HepG2 (cell line): ENCODE data around the gene VIM. TPM values are rescaled to one million over a fixed set of nuclear protein-coding genes. Genes with fewer than 3 reads are reported as not detected.

ENCODE experiments used
- ATAC-seq: fragments of 200-7000 bp; cut with Tn5 transposase; 3 replicates; pipeline ENCODE4 v1.9.1; 2020; ENCODE audit warnings: mild to moderate bottlenecking, moderate library complexity
- BruUV-seq: library from RNA; stranded (reverse); fragments of 400-500 nt; replicated peaks from 2 replicates; lab custom pipeline; 2021; lab: Mats Ljungman, UMichigan
- CTCF ChIA-PET: fragments of 300-600 bp; formaldehyde crosslinking; extraction: SDS; loops from one replicate; lab custom pipeline; 2021; ENCODE audit warnings: low total read pairs, inconsistent platforms, low intra/inter-chr PET ratio; lab: Yijun Ruan, JAX
- POLR2A ChIA-PET: fragments of 350-600 bp; sonication (Branson Sonifier 250); formaldehyde crosslinking; loops from one replicate; lab custom pipeline; 2020; ENCODE audit warnings: antibody characterized with exemption, inconsistent platforms; lab: Yijun Ruan, JAX
- DNase-seq: peaks from one replicate; pipeline ENCODE4 v3.0.0-alpha.2; 2015; ENCODE audit warnings: low spot score
- FAIRE-seq: peaks from 3 replicates; lab custom pipeline; 2011; peaks lifted over from hg19 to GRCh38; lab: Jason Lieb, UNC
- H2AFZ ChIP-seq: one replicate; pipeline ENCODE4 v1.6.1; 2011; ENCODE audit warnings: low read length, inconsistent platforms
- H3K27ac ChIP-seq: fragments of 300-600 bp; 3 replicates; pipeline ENCODE4 v1.8.0; 2011; ENCODE audit warnings: mixed run types, mild to moderate bottlenecking, mixed read lengths, low read length, inconsistent platforms; ENCODE audit not compliant: insufficient read depth; ENCODE audit errors: extremely low read length
- H3K27me3 ChIP-seq, 2 experiments: fragments of 200-600 bp in 1 of 2; 2 replicates in 1 of 2; 3 replicates in 1 of 2; pipeline versions ENCODE4 v1.6.0 to v1.8.0; 2011; ENCODE audit warnings: low read length in 2 of 2, mild to moderate bottlenecking in 2 of 2, moderate library complexity in 2 of 2, inconsistent platforms in 1 of 2; ENCODE audit not compliant: insufficient read depth in 2 of 2, control insufficient read depth in 1 of 2
- H3K36me3 ChIP-seq, 2 experiments: fragments of 200-600 bp in 1 of 2; replicated peaks in 1 of 2; 2 replicates in 1 of 2; 3 replicates in 1 of 2; pipeline versions ENCODE4 v1.5.1 to v1.8.0; 2011; ENCODE audit warnings: low read length in 2 of 2, inconsistent platforms in 1 of 2; ENCODE audit not compliant: insufficient read depth in 2 of 2, control insufficient read depth in 1 of 2
- H3K4me1 ChIP-seq: 2 replicates; pipeline ENCODE4 v1.5.1; 2012; ENCODE audit warnings: low read length, inconsistent platforms; ENCODE audit not compliant: insufficient read depth
- H3K4me2 ChIP-seq: 2 replicates; pipeline ENCODE4 v1.6.0; 2011; ENCODE audit warnings: low read depth, low read length, inconsistent platforms
- H3K4me3 ChIP-seq, 3 experiments: fragments of 200-600 bp in 1 of 3; sonication (generic), shearing (Covaris generic) in 1 of 3; replicated peaks in 1 of 3; 2 replicates each; pipeline ENCODE4 v1.5.1; 2011 to 2016; ENCODE audit warnings: low read length in 3 of 3, inconsistent platforms in 2 of 3, low read depth in 2 of 3, mild to moderate bottlenecking in 2 of 3, control low read depth in 1 of 3, mixed read lengths in 1 of 3; ENCODE audit not compliant: insufficient read depth in 1 of 3
- H3K79me2 ChIP-seq: one replicate; pipeline ENCODE4 v1.6.1; 2011; ENCODE audit warnings: low read length, inconsistent platforms; ENCODE audit not compliant: insufficient read depth
- H3K9ac ChIP-seq: 2 replicates; pipeline ENCODE4 v1.6.0; 2011; ENCODE audit warnings: mild to moderate bottlenecking, low read depth, low read length, inconsistent platforms; ENCODE audit not compliant: insufficient read depth
- H3K9me3 ChIP-seq: 2 replicates; pipeline ENCODE4 v1.5.1; 2012; ENCODE audit warnings: mild to moderate bottlenecking, low read length
- H4K20me1 ChIP-seq: 2 replicates; pipeline ENCODE4 v1.6.0; 2011; ENCODE audit warnings: inconsistent platforms, mild to moderate bottlenecking, low read length, moderate library complexity; ENCODE audit not compliant: insufficient read depth
- CEBPB ChIP-seq: IDR thresholded peaks from 2 replicates; pipeline ENCODE4 v1.6.1; 2011; ENCODE audit warnings: low read depth, low read length, improper control_type of control experiment, borderline replicate concordance
- GTF3A ChIP-seq: sonication (generic); formaldehyde crosslinking; conservative IDR thresholded peaks from 2 replicates; pipeline ENCODE4 v1.4.0; 2020; ENCODE audit warnings: mild to moderate bottlenecking, missing genetic modification reagents
- RAD51 ChIP-seq: fragments of 450-650 bp; IDR thresholded peaks from 2 replicates; pipeline ENCODE4 v1.6.1; 2016; ENCODE audit warnings: borderline replicate concordance
- ZBED4 ChIP-seq: sonication (generic); formaldehyde crosslinking; IDR thresholded peaks from 2 replicates; pipeline ENCODE4 v1.4.0; 2020; ENCODE audit warnings: missing genetic modification reagents, borderline replicate concordance
- ZNF703 ChIP-seq: sonication (generic); formaldehyde crosslinking; IDR thresholded peaks from 2 replicates; pipeline ENCODE4 v1.5.1; 2020; ENCODE audit warnings: missing genetic modification reagents, mild to moderate bottlenecking, moderate library complexity, borderline replicate concordance
- ZNF746 ChIP-seq: sonication (generic); formaldehyde crosslinking; IDR thresholded peaks from 2 replicates; pipeline ENCODE4 v1.8.0; 2022; ENCODE audit warnings: mild to moderate bottlenecking, missing genetic modification reagents
- WGBS: methylation state at CpG from one replicate; pipeline ENCODE4 v1.1.6; 2017; ENCODE audit warnings: low lambda C conversion rate; 5-methylcytosine and 5-hydroxymethylcytosine counted together
- in situ Hi-C: cut with HindIII; loops from 2 replicates; pipeline ENCODE4 v1.10.0; 2017; ENCODE audit warnings: low pct_unique_long_range_greater_than_20kb; ENCODE audit not compliant: extremely low pct_ligation_motif_present
- intact Hi-C: fragments of 100-400 bp; cut with micrococcal nuclease; formaldehyde crosslinking; loops from one replicate; pipeline ENCODE4 v1.10.0; 2022; ENCODE audit not compliant: unreplicated experiment
- polyA plus RNA-seq, 8 experiments: library from polyadenylated mRNA; depleted of rRNA in 3 of 8; stranded (reverse) in 7 of 8; unstranded in 1 of 8; fragments of >200 nt; fragmentation: Illumina TruSeq in 4 of 8; extraction: Trizol in 4 of 8; gene quantifications; 2 replicates each; pipeline versions ENCODE4 v1.2.1 to v1.2.3, GENCODE V29; 2011 to 2016; ENCODE audit warnings: low read depth in 4 of 8, missing spikeins in 1 of 8, mixed read lengths in 1 of 8; ENCODE audit not compliant: insufficient read depth in 1 of 8
- total RNA-seq, 5 experiments: library from RNA; depleted of rRNA; stranded (reverse); fragments of >200 nt; fragmentation: Illumina TruSeq; extraction: Trizol; gene quantifications; 2 replicates each; pipeline ENCODE4 v1.2.3, GENCODE V29; 2016; ENCODE audit warnings: low read depth in 1 of 5
- TF ChIP-seq, protein P1 (sequence below): sonication (generic); formaldehyde crosslinking; IDR thresholded peaks from 2 replicates; pipeline ENCODE4 v1.5.1; 2020; ENCODE audit warnings: mild to moderate bottlenecking, missing genetic modification reagents, borderline replicate concordance
- TF ChIP-seq, protein P2 (sequence below): sonication (generic); formaldehyde crosslinking; IDR thresholded peaks from 2 replicates; pipeline ENCODE4 v1.4.0; 2020; ENCODE audit warnings: missing genetic modification reagents, mild to moderate bottlenecking, borderline replicate concordance

VIM gene
- total and polyA plus RNA-seq, 2 of the 13 experiments (the other 11 are each of a cell fraction or from before 2014, with no cell fraction given): not detected

GRCh38 chr10:17217631-17218232, 10.3 kb upstream of the VIM start:
- no peak overlapping the region for H2AFZ ChIP-seq
- no peaks in the 10 kb centered on the region for H3K4me1 ChIP-seq
- H3K36me3 ChIP-seq: no peaks in the 10 kb centered on the region
- no peaks in the 10 kb centered on the region for H3K79me2 ChIP-seq
- intact Hi-C loops: no loop called here
- POLR2A ChIA-PET: no interaction called here
- no TSS peak for BruUV-seq
- no peaks in the 10 kb centered on the region for H3K27me3 ChIP-seq
- TF ChIP-seq ZNF703 (CRISPR knock-in tag): no peak
- TF ChIP-seq ZNF746 (CRISPR knock-in tag): no peak
- TF ChIP-seq RAD51: no peak
- TF ChIP-seq GTF3A (CRISPR knock-in tag): no peak
- TF ChIP-seq, protein P1, sequence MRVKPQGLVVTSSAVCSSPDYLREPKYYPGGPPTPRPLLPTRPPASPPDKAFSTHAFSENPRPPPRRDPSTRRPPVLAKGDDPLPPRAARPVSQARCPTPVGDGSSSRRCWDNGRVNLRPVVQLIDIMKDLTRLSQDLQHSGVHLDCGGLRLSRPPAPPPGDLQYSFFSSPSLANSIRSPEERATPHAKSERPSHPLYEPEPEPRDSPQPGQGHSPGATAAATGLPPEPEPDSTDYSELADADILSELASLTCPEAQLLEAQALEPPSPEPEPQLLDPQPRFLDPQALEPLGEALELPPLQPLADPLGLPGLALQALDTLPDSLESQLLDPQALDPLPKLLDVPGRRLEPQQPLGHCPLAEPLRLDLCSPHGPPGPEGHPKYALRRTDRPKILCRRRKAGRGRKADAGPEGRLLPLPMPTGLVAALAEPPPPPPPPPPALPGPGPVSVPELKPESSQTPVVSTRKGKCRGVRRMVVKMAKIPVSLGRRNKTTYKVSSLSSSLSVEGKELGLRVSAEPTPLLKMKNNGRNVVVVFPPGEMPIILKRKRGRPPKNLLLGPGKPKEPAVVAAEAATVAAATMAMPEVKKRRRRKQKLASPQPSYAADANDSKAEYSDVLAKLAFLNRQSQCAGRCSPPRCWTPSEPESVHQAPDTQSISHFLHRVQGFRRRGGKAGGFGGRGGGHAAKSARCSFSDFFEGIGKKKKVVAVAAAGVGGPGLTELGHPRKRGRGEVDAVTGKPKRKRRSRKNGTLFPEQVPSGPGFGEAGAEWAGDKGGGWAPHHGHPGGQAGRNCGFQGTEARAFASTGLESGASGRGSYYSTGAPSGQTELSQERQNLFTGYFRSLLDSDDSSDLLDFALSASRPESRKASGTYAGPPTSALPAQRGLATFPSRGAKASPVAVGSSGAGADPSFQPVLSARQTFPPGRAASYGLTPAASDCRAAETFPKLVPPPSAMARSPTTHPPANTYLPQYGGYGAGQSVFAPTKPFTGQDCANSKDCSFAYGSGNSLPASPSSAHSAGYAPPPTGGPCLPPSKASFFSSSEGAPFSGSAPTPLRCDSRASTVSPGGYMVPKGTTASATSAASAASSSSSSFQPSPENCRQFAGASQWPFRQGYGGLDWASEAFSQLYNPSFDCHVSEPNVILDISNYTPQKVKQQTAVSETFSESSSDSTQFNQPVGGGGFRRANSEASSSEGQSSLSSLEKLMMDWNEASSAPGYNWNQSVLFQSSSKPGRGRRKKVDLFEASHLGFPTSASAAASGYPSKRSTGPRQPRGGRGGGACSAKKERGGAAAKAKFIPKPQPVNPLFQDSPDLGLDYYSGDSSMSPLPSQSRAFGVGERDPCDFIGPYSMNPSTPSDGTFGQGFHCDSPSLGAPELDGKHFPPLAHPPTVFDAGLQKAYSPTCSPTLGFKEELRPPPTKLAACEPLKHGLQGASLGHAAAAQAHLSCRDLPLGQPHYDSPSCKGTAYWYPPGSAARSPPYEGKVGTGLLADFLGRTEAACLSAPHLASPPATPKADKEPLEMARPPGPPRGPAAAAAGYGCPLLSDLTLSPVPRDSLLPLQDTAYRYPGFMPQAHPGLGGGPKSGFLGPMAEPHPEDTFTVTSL (CRISPR knock-in tag): no peak
- TF ChIP-seq ZBED4 (CRISPR knock-in tag): no peak
- 0 out of 2 replicates have a peak, but pooled peaks have one; percentile 41 for TF ChIP-seq CEBPB
- TF ChIP-seq, protein P2, sequence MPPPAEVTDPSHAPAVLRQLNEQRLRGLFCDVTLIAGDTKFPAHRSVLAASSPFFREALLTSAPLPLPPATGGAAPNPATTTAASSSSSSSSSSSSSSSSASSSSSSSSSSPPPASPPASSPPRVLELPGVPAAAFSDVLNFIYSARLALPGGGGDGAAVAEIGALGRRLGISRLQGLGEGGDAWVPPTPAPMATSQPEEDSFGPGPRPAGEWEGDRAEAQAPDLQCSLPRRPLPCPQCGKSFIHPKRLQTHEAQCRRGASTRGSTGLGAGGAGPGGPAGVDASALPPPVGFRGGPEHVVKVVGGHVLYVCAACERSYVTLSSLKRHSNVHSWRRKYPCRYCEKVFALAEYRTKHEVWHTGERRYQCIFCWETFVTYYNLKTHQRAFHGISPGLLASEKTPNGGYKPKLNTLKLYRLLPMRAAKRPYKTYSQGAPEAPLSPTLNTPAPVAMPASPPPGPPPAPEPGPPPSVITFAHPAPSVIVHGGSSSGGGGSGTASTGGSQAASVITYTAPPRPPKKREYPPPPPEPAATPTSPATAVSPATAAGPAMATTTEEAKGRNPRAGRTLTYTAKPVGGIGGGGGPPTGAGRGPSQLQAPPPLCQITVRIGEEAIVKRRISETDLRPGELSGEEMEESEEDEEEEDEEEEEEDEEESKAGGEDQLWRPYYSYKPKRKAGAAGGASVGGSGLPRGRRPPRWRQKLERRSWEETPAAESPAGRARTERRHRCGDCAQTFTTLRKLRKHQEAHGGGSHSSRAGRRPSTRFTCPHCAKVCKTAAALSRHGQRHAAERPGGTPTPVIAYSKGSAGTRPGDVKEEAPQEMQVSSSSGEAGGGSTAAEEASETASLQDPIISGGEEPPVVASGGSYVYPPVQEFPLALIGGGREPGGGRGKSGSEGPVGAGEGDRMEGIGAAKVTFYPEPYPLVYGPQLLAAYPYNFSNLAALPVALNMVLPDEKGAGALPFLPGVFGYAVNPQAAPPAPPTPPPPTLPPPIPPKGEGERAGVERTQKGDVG: no peak
- TF ChIP-seq, all 625 proteins: peak for 1
- WGBS: 77% methylated on average over 1 of the region's 1 CpG
- CTCF ChIA-PET: no interaction called here
- ATAC-seq (no peak), DNase-seq (no peak), FAIRE-seq (no peak)
- Histone ChIP-seq H3K4me2 (no peak overlapping the region), H3K27ac (no peak overlapping the region), H3K9me3 (no peaks in the 10 kb centered on the region), H3K9ac (no peak overlapping the region), H4K20me1 (no peaks in the 10 kb centered on the region), H3K4me3 (no peak overlapping the region)
- in situ Hi-C loops: no loop called here
